ENCODE measurements around the gene MAZ.

MAZ gene

GRCh38 chr16:29857133-29857760 is 50.9 kb downstream of the MAZ start:
- DNase-seq (ENCODE audit: low read depth, low spot score) = no peak

- no peak for DNase-seq (ENCODE audit: low read depth, low spot score)
These were observed 52.0 kb downstream of the MAZ start for GRCh38 chr16:29858149-29858849.

- DNase-seq (ENCODE audit: low read depth, low spot score) = no peak
These were observed 52.6 kb downstream of the MAZ start for GRCh38 chr16:29858974-29859373.

GRCh38 chr16:29860218-29860617 is 53.9 kb downstream of the MAZ start:
- DNase-seq (ENCODE audit: low read depth, low spot score) = no peak

Measured in iPS DF 19.7 (cell line).